Ishikawa (cell line): ENCODE data around the gene EXOC6.

ENCODE experiments used
- CEBPB ChIP-seq: IDR thresholded peaks from 2 replicates; pipeline ENCODE4 v1.6.1; 2012
- CREB1 ChIP-seq: IDR thresholded peaks from 2 replicates; pipeline ENCODE4 v1.6.1; 2012; ENCODE audit warnings: low read depth
- EGR1 ChIP-seq: IDR thresholded peaks from 2 replicates; pipeline ENCODE4 v1.6.1; 2012
- EP300 ChIP-seq: IDR thresholded peaks from 2 replicates; pipeline ENCODE4 v1.6.1; 2012; ENCODE audit warnings: borderline replicate concordance
- FOXM1 ChIP-seq: IDR thresholded peaks from 2 replicates; pipeline ENCODE4 v1.6.1; 2012; ENCODE audit warnings: low read depth, borderline replicate concordance
- MAX ChIP-seq: IDR thresholded peaks from 2 replicates; pipeline ENCODE4 v1.6.1; 2012
- NFIC ChIP-seq: IDR thresholded peaks from 2 replicates; pipeline ENCODE4 v1.6.1; 2012
- RAD21 ChIP-seq: IDR thresholded peaks from 2 replicates; pipeline ENCODE4 v1.6.1; 2012; ENCODE audit warnings: low read depth
- TAF1 ChIP-seq: IDR thresholded peaks from 2 replicates; pipeline ENCODE4 v1.6.1; 2012; ENCODE audit warnings: low read depth, mild to moderate bottlenecking
- TCF12 ChIP-seq: IDR thresholded peaks from 2 replicates; pipeline ENCODE4 v1.6.1; 2012; ENCODE audit warnings: low read depth
- TEAD4 ChIP-seq: IDR thresholded peaks from 2 replicates; pipeline ENCODE4 v1.6.1; 2012
- USF1 ChIP-seq: IDR thresholded peaks from 2 replicates; pipeline ENCODE4 v1.6.1; 2012
- YY1 ChIP-seq: IDR thresholded peaks from 2 replicates; pipeline ENCODE4 v1.6.1; 2012; ENCODE audit warnings: low read depth
- ZBTB7A ChIP-seq: IDR thresholded peaks from 2 replicates; pipeline ENCODE4 v1.6.1; 2012; ENCODE audit warnings: low read depth

EXOC6 gene

GRCh38 chr10:92814790-92815189 lies 33.5 kb upstream of the EXOC6 start:
- no peak for TF ChIP-seq FOXM1
- peak; percentile 51 for TF ChIP-seq USF1

- TF ChIP-seq TEAD4 (no peak), YY1 (no peak), MAX (no peak), RAD21 (no peak), NFIC (no peak), CREB1 (no peak)
These were observed 32.2 kb upstream of the EXOC6 start for GRCh38 chr10:92816091-92816531.

GRCh38 chr10:92822060-92822634 lies 26.2 kb upstream of the EXOC6 start:
- 0 out of 2 replicates have a peak, but pooled peaks have one; percentile 41 for TF ChIP-seq TAF1
- TF ChIP-seq TCF12 = no peak

GRCh38 chr10:92822964-92823363 lies 25.4 kb upstream of the EXOC6 start:
- TF ChIP-seq YY1 = no peak
- TF ChIP-seq RAD21 = peak; percentile 45; the same call in 1 of the 2 replicates

GRCh38 chr10:92826061-92826460 lies 22.3 kb upstream of the EXOC6 start:
- no peak for TF ChIP-seq USF1
- no peak for TF ChIP-seq MAX
- no peak for TF ChIP-seq CEBPB
- TF ChIP-seq TCF12 = no peak

- TF ChIP-seq YY1 = no peak
- TF ChIP-seq EGR1 = no peak
- TF ChIP-seq TCF12 = no peak
- no peak for TF ChIP-seq ZBTB7A
- no peak for TF ChIP-seq TEAD4
- TF ChIP-seq CEBPB = no peak
- TF ChIP-seq EP300 = no peak
- TF ChIP-seq USF1 = no peak
These were observed 21.8 kb upstream of the EXOC6 start for GRCh38 chr10:92826504-92826903.

- TF ChIP-seq MAX = peak; percentile 58
- no peak for TF ChIP-seq CREB1
- no peak for TF ChIP-seq EP300
- TF ChIP-seq YY1 = peak; percentile 75
- no peak; the same call in 1 of the 2 replicates for TF ChIP-seq USF1
These were observed 19.1 kb upstream of the EXOC6 start for GRCh38 chr10:92829042-92829785.

GRCh38 chr10:92829786-92830377 lies 18.4 kb upstream of the EXOC6 start:
- TF ChIP-seq FOXM1 = no peak
- TF ChIP-seq MAX = no peak
- TF ChIP-seq CEBPB = no peak
- no peak for TF ChIP-seq TEAD4
- TF ChIP-seq USF1 = no peak
